H1 (cell line): ENCODE data around the gene NPSR1.

Source experiments
- CTCF ChIP-seq, 3 experiments: IDR thresholded peaks; 1 replicate in 2 of 3; 2 replicates in 1 of 3; pipeline versions ENCODE4 v1.5.1 to v1.6.1; 2011; ENCODE audit warnings: low read length in 3 of 3, mild to moderate bottlenecking in 3 of 3, inconsistent platforms in 2 of 3, low read depth in 1 of 3, moderate library complexity in 1 of 3; ENCODE audit not compliant: insufficient read depth in 1 of 3; ENCODE audit errors: control extremely low read depth in 1 of 3
- EP300 ChIP-seq, 2 experiments: IDR thresholded peaks; 1 replicate in 1 of 2; 2 replicates in 1 of 2; pipeline ENCODE4 v1.6.1; 2011 to 2012; ENCODE audit warnings: low read depth in 2 of 2, low read length in 2 of 2, mild to moderate bottlenecking in 2 of 2, borderline replicate concordance in 1 of 2, inconsistent platforms in 1 of 2, moderate library complexity in 1 of 2
- EZH2 ChIP-seq: fragments of 200-600 bp; sonication (generic); IDR thresholded peaks from 2 replicates; pipeline ENCODE4 v1.7.1; 2012; ENCODE audit warnings: low read depth, mild to moderate bottlenecking, moderate library complexity, low read length, inconsistent platforms; ENCODE audit not compliant: severe bottlenecking
- HDAC2 ChIP-seq, 2 experiments: fragments of 300-600 bp in 1 of 2; sonication (generic) in 1 of 2; IDR thresholded peaks; 2 replicates each; pipeline ENCODE4 v1.6.1; 2011 to 2012; ENCODE audit warnings: low read depth in 2 of 2, low read length in 2 of 2, mild to moderate bottlenecking in 2 of 2, moderate library complexity in 2 of 2, borderline replicate concordance in 1 of 2, inconsistent platforms in 1 of 2
- HDAC6 ChIP-seq: IDR thresholded peaks from one replicate; pipeline ENCODE4 v1.7.1; 2012; ENCODE audit warnings: low read depth, mild to moderate bottlenecking, inconsistent platforms, low read length, moderate library complexity
- JUN ChIP-seq: IDR thresholded peaks from 2 replicates; pipeline ENCODE4 v1.6.1; 2011; ENCODE audit warnings: low read depth, mild to moderate bottlenecking, improper control_type of control experiment, low read length
- KDM4A ChIP-seq: IDR thresholded peaks from one replicate; pipeline ENCODE4 v1.7.1; 2012; ENCODE audit warnings: low read depth, mild to moderate bottlenecking, moderate library complexity, low read length, inconsistent platforms; ENCODE audit not compliant: severe bottlenecking
- MAX ChIP-seq: IDR thresholded peaks from 2 replicates; pipeline ENCODE4 v1.6.1; 2012; ENCODE audit warnings: inconsistent platforms
- POLR2A ChIP-seq, 2 experiments: IDR thresholded peaks; 1 replicate in 1 of 2; 2 replicates in 1 of 2; pipeline ENCODE4 v1.6.1; 2011; ENCODE audit warnings: low read depth in 2 of 2, low read length in 2 of 2, mild to moderate bottlenecking in 2 of 2; ENCODE audit errors: control extremely low read depth in 1 of 2
- POLR2AphosphoS5 ChIP-seq: IDR thresholded peaks from 2 replicates; pipeline ENCODE4 v1.6.1; 2011; ENCODE audit warnings: low read depth, low read length
- RFX5 ChIP-seq: IDR thresholded peaks from 2 replicates; pipeline ENCODE4 v1.6.1; 2011; ENCODE audit warnings: low read depth, low read length, improper control_type of control experiment, borderline replicate concordance
- SAP30 ChIP-seq: fragments of 300-600 bp; sonication (generic); IDR thresholded peaks from 2 replicates; pipeline ENCODE4 v1.7.1; 2012; ENCODE audit warnings: low read length, moderate library complexity, mild to moderate bottlenecking, inconsistent platforms; ENCODE audit not compliant: insufficient read depth, insufficient replicate concordance
- SIN3A ChIP-seq, 2 experiments: IDR thresholded peaks in 1 of 2; conservative IDR thresholded peaks in 1 of 2; 2 replicates each; pipeline ENCODE4 v1.6.1; 2011 to 2012; ENCODE audit warnings: low read length in 2 of 2, improper control_type of control experiment in 1 of 2, low read depth in 1 of 2, mild to moderate bottlenecking in 1 of 2

GRCh38 chr7:34687529-34687928 is 29.5 kb downstream of the NPSR1 start:
- TF ChIP-seq EZH2 (no peak), CTCF (IDR thresholded peaks at IDR 0.05; ENCODE audit: control extremely low read depth in 1 of 3, insufficient read depth in 1 of 3, low read depth in 1 of 3, low read length in 3 of 3) (no peak), EP300 (IDR thresholded peaks at IDR 0.05; ENCODE audit: borderline replicate concordance in 1 of 2, low read depth in 2 of 2, low read length in 2 of 2) (no peak), RFX5 (no peak), HDAC2 (IDR thresholded peaks at IDR 0.05; ENCODE audit: borderline replicate concordance in 1 of 2, low read depth in 2 of 2, low read length in 2 of 2) (no peak), SIN3A (conservative IDR thresholded peaks at IDR 0.05 in 1 of 2, IDR thresholded peaks at IDR 0.05 in 1 of 2; ENCODE audit: low read depth in 1 of 2, low read length in 2 of 2) (no peak), POLR2AphosphoS5 (no peak), JUN (no peak), POLR2A (IDR thresholded peaks at IDR 0.05; ENCODE audit: control extremely low read depth in 1 of 2, low read depth in 2 of 2, low read length in 2 of 2) (no peak), MAX (no peak), KDM4A (no peak), HDAC6 (no peak), SAP30 (no peak)
